NCI-H2081 (cell line): ENCODE data around the gene PLEKHH2.
"Not testable (repeated sequence)": the region's sequence is repeated elsewhere in the genome, so short reads cannot be mapped to it uniquely, and the experiment has no call there.

Experiments
- DNase-seq, 2 experiments: peaks; one replicate each; lab custom pipeline; 2025; lab: John Stamatoyannopoulos, UW

The PLEKHH2 gene

GRCh38 chr2:43636621-43637020 is 439 bp upstream of the PLEKHH2 start:
- no peak for DNase-seq

GRCh38 chr2:43642363-43642762 is 5.3 kb downstream of the PLEKHH2 start:
- no peak for DNase-seq

GRCh38 chr2:43643680-43644079 is 6.6 kb downstream of the PLEKHH2 start:
- DNase-seq, result no peak

- DNase-seq, result no peak
These were observed 12.1 kb downstream of the PLEKHH2 start for GRCh38 chr2:43648994-43649701.

GRCh38 chr2:43653506-43653905 is 16.4 kb downstream of the PLEKHH2 start:
- no peak for DNase-seq

- DNase-seq, result no peak
These were observed 20.2 kb downstream of the PLEKHH2 start for GRCh38 chr2:43657241-43657640.

GRCh38 chr2:43675646-43676321 is 38.7 kb downstream of the PLEKHH2 start:
- no peak for DNase-seq

- peak; percentile 0 to 24 for DNase-seq
These were observed 39.4 kb downstream of the PLEKHH2 start, which contains the start of gene C1GALT1C1L for GRCh38 chr2:43676322-43677050. TSS of gene C1GALT1C1L (minus strand) at chr2:43676429. CDS start at chr2:43676322, 107 bp downstream.

GRCh38 chr2:43677783-43678182 is 40.7 kb downstream of the PLEKHH2 start:
- not testable (repeated sequence) for DNase-seq

GRCh38 chr2:43685357-43685756 is 48.3 kb downstream of the PLEKHH2 start:
- DNase-seq, result no peak

GRCh38 chr2:43689999-43690398 is 52.9 kb downstream of the PLEKHH2 start:
- no peak for DNase-seq

GRCh38 chr2:43692428-43692994 is 55.5 kb downstream of the PLEKHH2 start:
- DNase-seq, result no peak

- DNase-seq, result not testable (repeated sequence)
These were observed 61.1 kb downstream of the PLEKHH2 start for GRCh38 chr2:43698140-43698539.

GRCh38 chr2:43699761-43700160 is 62.7 kb downstream of the PLEKHH2 start:
- no peak for DNase-seq

- no peak for DNase-seq
These were observed 64.1 kb downstream of the PLEKHH2 start for GRCh38 chr2:43701111-43701510.

GRCh38 chr2:43707255-43708015 is 70.4 kb downstream of the PLEKHH2 start:
- DNase-seq, result no peak

- no peak for DNase-seq
These were observed 71.1 kb downstream of the PLEKHH2 start for GRCh38 chr2:43708178-43708577.

- DNase-seq, result no peak
These were observed 71.8 kb downstream of the PLEKHH2 start for GRCh38 chr2:43708891-43709290.

- no peak for DNase-seq
These were observed 73.8 kb downstream of the PLEKHH2 start for GRCh38 chr2:43710866-43711265.

- DNase-seq, result no peak
These were observed 77.1 kb downstream of the PLEKHH2 start for GRCh38 chr2:43714164-43714563.

- no peak for DNase-seq
These were observed 78.4 kb downstream of the PLEKHH2 start for GRCh38 chr2:43715300-43716098.
